CD14-positive monocyte (primary cell): ENCODE data around the gene TEAD1. TPM values are rescaled to one million over a fixed set of nuclear protein-coding genes. Genes with fewer than 3 reads are reported as not detected.

Source experiments
- DNase-seq, 3 donors: peaks; one replicate each; pipeline ENCODE4 v3.0.0-alpha.2; 2011 to 2022
- H2AFZ ChIP-seq: 2 replicates; pipeline ENCODE4 v1.6.0; 2012; ENCODE audit warnings: mild to moderate bottlenecking, low read depth, low read length, inconsistent platforms; ENCODE audit not compliant: insufficient read depth, poor library complexity, severe bottlenecking
- H3K27ac ChIP-seq, 2 donors: 1 replicate in 1 of 2; 2 replicates in 1 of 2; pipeline ENCODE4 v1.5.1; 2012 to 2013; ENCODE audit warnings: low read length in 2 of 2, control low read depth in 1 of 2, inconsistent platforms in 1 of 2, low read depth in 1 of 2, mild to moderate bottlenecking in 1 of 2
- H3K27me3 ChIP-seq, 2 donors: one replicate each; pipeline versions ENCODE4 v1.6.0 to v1.6.1; 2011 to 2013; ENCODE audit warnings: low read length in 2 of 2; ENCODE audit not compliant: control insufficient read depth in 2 of 2, insufficient read depth in 2 of 2
- H3K36me3 ChIP-seq, 2 donors: replicated peaks in 1 of 2; 1 replicate in 1 of 2; 2 replicates in 1 of 2; pipeline versions ENCODE4 v1.5.1 to v1.6.1; 2012 to 2013; ENCODE audit warnings: low read length in 2 of 2, control low read depth in 1 of 2, inconsistent platforms in 1 of 2, mild to moderate bottlenecking in 1 of 2; ENCODE audit not compliant: insufficient read depth in 2 of 2, control insufficient read depth in 1 of 2
- H3K4me1 ChIP-seq, 2 donors: 1 replicate in 1 of 2; 2 replicates in 1 of 2; pipeline versions ENCODE4 v1.5.1 to v1.6.1; 2012 to 2013; ENCODE audit warnings: low read length in 2 of 2, control low read depth in 1 of 2, inconsistent platforms in 1 of 2, mild to moderate bottlenecking in 1 of 2, moderate library complexity in 1 of 2; ENCODE audit not compliant: insufficient read depth in 2 of 2, control insufficient read depth in 1 of 2
- H3K4me2 ChIP-seq: replicated peaks from 2 replicates; pipeline ENCODE3; 2012; ENCODE audit warnings: low read length, moderate library complexity, mild to moderate bottlenecking; ENCODE audit not compliant: poor library complexity, severe bottlenecking; ENCODE audit errors: extremely low read depth
- H3K4me3 ChIP-seq, 3 experiments: fragments of 200-600 bp in 1 of 3; sonication (generic) in 1 of 3; replicated peaks in 1 of 3; 1 replicate in 2 of 3; 2 replicates in 1 of 3; pipeline ENCODE4 v1.5.1; 2011 to 2013; ENCODE audit warnings: low read length in 3 of 3, mild to moderate bottlenecking in 3 of 3, control low read depth in 2 of 3, low read depth in 2 of 3, inconsistent platforms in 1 of 3, moderate library complexity in 1 of 3
- H3K79me2 ChIP-seq: 2 replicates; pipeline ENCODE4 v1.6.0; 2012; ENCODE audit warnings: mild to moderate bottlenecking, control low read depth, inconsistent platforms, low read length, moderate library complexity; ENCODE audit not compliant: insufficient read depth
- H3K9ac ChIP-seq: 2 replicates; pipeline ENCODE4 v1.6.0; 2017; ENCODE audit warnings: low read length, mild to moderate bottlenecking; ENCODE audit not compliant: insufficient read depth, poor library complexity, severe bottlenecking
- H3K9me3 ChIP-seq, 2 donors: replicated peaks in 1 of 2; 1 replicate in 1 of 2; 2 replicates in 1 of 2; pipeline versions ENCODE4 v1.5.1 to v1.6.1; 2012 to 2013; ENCODE audit warnings: low read length in 2 of 2, control low read depth in 1 of 2; ENCODE audit not compliant: control insufficient read depth in 1 of 2, insufficient read depth in 1 of 2
- H4K20me1 ChIP-seq: 2 replicates; pipeline ENCODE4 v1.6.0; 2012; ENCODE audit warnings: mild to moderate bottlenecking, low read length, control low read depth, moderate library complexity; ENCODE audit not compliant: insufficient read depth
- H3K27ac Mint-ChIP-seq, 7 donors: one replicate each; pipeline ENCODE4 v1.8.0; 2020; ENCODE audit warnings: mild to moderate bottlenecking in 7 of 7, mixed read lengths in 7 of 7, moderate library complexity in 6 of 7, inconsistent platforms in 2 of 7
- H3K27me3 Mint-ChIP-seq, 3 donors: one replicate each; pipeline ENCODE4 v1.8.0; 2021 to 2022; ENCODE audit warnings: low read depth in 3 of 3, mild to moderate bottlenecking in 3 of 3, mixed read lengths in 3 of 3, moderate library complexity in 3 of 3, inconsistent platforms in 1 of 3
- H3K36me3 Mint-ChIP-seq, 2 donors: one replicate each; pipeline ENCODE4 v1.8.0; 2020; ENCODE audit warnings: mixed read lengths in 2 of 2, inconsistent platforms in 1 of 2, mild to moderate bottlenecking in 1 of 2
- H3K4me1 Mint-ChIP-seq: one replicate; pipeline ENCODE4 v1.8.0; 2020; ENCODE audit warnings: mild to moderate bottlenecking, mixed read lengths
- H3K4me3 Mint-ChIP-seq, 2 donors: one replicate each; pipeline ENCODE4 v1.8.0; 2020; ENCODE audit warnings: mild to moderate bottlenecking in 2 of 2, mixed read lengths in 2 of 2, moderate library complexity in 1 of 2
- H3K9me3 Mint-ChIP-seq, 7 donors: one replicate each; pipeline ENCODE4 v1.8.0; 2020 to 2022; ENCODE audit warnings: mixed read lengths in 7 of 7, mild to moderate bottlenecking in 6 of 7, moderate library complexity in 6 of 7, inconsistent platforms in 2 of 7
- WGBS: methylation state at CpG from one replicate; pipeline ENCODE4 v1.1.5; 2013; ENCODE audit warnings: missing lambda C conversion rate; ENCODE audit not compliant: insufficient coverage; 5-methylcytosine and 5-hydroxymethylcytosine counted together
- intact Hi-C, 2 donors: fragments of 100-400 bp; cut with micrococcal nuclease; formaldehyde crosslinking; loops; one replicate each; pipeline versions ENCODE4 v1.15.0 to v1.15.1; 2023
- polyA plus RNA-seq, 3 donors: library from polyadenylated mRNA; depleted of rRNA in 1 of 3; unstranded in 2 of 3; stranded (reverse) in 1 of 3; fragments of 300-500 nt in 2 of 3; fragments of >200 nt in 1 of 3; fragmentation: Illumina TruSeq in 2 of 3; gene quantifications; 1 replicate in 2 of 3; 2 replicates in 1 of 3; pipeline ENCODE4 v1.2.3, GENCODE V29; 2012 to 2021
- TF ChIP-seq, protein P1 (sequence below): fragments of 200-600 bp; IDR thresholded peaks from one replicate; pipeline ENCODE4 v1.8.0; 2022; ENCODE audit warnings: antibody characterized with exemption, mild to moderate bottlenecking

Gene TEAD1
- polyA plus RNA-seq, 3 donors, result not detected

DNA sequence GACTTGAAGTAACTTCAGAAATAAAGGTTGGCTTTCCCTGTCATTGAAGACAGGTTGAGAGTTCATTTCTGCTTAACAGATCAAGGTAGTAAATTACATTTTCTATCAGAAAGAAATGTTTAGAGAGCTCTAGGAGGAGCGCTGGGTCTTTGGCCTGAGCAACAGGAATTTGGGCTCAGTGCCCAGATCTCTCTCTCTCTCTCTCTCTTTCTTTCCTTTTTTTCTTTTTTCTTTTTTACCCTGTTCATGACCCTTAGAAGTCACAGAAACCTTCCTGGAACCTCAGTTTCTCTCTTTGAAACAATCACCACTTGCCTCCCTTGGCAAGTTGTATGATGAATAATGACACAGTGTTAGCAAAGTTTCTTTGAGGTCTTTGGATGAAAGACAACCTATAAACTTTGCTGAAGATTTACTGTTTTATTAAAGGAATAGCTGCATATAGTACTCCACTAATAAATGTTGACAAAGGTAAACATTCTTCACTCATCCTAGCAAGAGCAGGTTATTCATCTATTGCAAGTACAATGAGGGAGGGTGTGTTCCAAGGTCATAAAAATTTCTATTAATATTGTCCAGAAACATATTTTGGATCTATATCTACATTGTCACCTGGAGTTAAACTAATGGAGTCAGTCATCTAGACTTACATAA, 299.4 kb downstream of the TEAD1 start:
- H3K9me3 Mint-ChIP-seq, result no peaks in the 10 kb centered on the region
- H3K4me1 ChIP-seq, result peaks cover 8 to 10% of the 10 kb centered on the region in 2 donors
- H3K27me3 ChIP-seq, result no peaks in the 10 kb centered on the region
- H3K9me3 ChIP-seq, result no peaks in the 10 kb centered on the region
- TF ChIP-seq, protein P1, sequence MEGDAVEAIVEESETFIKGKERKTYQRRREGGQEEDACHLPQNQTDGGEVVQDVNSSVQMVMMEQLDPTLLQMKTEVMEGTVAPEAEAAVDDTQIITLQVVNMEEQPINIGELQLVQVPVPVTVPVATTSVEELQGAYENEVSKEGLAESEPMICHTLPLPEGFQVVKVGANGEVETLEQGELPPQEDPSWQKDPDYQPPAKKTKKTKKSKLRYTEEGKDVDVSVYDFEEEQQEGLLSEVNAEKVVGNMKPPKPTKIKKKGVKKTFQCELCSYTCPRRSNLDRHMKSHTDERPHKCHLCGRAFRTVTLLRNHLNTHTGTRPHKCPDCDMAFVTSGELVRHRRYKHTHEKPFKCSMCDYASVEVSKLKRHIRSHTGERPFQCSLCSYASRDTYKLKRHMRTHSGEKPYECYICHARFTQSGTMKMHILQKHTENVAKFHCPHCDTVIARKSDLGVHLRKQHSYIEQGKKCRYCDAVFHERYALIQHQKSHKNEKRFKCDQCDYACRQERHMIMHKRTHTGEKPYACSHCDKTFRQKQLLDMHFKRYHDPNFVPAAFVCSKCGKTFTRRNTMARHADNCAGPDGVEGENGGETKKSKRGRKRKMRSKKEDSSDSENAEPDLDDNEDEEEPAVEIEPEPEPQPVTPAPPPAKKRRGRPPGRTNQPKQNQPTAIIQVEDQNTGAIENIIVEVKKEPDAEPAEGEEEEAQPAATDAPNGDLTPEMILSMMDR, result no peak
- no peaks in the 10 kb centered on the region for H3K79me2 ChIP-seq
- WGBS, result 100% methylated on average over 1 of the region's 1 CpG
- no peak overlapping the region for H3K9ac ChIP-seq
- H3K27ac ChIP-seq, result no peak overlapping the region
- no peaks in the 10 kb centered on the region for H3K4me1 Mint-ChIP-seq
- H3K4me3 ChIP-seq, result no peak overlapping the region
- intact Hi-C loops, result no loop called here
- DNase-seq, result no peak
- no peak overlapping the region for H3K4me3 Mint-ChIP-seq
- H4K20me1 ChIP-seq, result no peaks in the 10 kb centered on the region
- peaks cover 1 to 2% (median 2%) of the 10 kb centered on the region in 3 donors for H3K27me3 Mint-ChIP-seq
- H3K36me3 Mint-ChIP-seq, result no peaks in the 10 kb centered on the region
- H2AFZ ChIP-seq, result no peak overlapping the region
- no peaks in the 10 kb centered on the region for H3K36me3 ChIP-seq
- no peak overlapping the region for H3K27ac Mint-ChIP-seq
- H3K4me2 ChIP-seq, result no peak overlapping the region

DNA sequence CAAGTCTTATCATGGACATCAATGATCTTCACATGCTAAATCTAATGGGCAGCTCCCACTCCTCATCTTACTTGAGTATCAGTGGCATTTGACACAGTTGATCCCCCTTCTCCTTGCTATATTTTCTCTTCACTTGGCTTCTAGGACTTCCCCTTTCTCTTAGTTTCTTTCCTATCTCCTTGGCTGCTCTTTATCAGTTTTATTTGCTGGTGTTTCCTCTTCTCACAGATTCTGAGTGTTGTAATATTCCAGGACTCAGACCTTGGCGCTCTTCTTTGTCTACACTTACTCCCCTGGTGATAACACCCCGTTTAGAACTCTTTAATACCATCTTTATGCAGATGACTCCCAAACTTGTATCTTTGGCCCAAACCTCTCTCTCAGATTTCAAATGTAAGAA, 301.0 kb downstream of the TEAD1 start:
- Mint-ChIP-seq H3K36me3 (no peaks in the 10 kb centered on the region), H3K4me3 (no peak overlapping the region), H3K27me3 (peaks cover 1 to 2% (median 2%) of the 10 kb centered on the region in 3 donors), H3K9me3 (no peaks in the 10 kb centered on the region), H3K27ac (no peak overlapping the region), H3K4me1 (peaks cover 12% of the 10 kb centered on the region)
- Histone ChIP-seq H3K4me1 (peaks cover 11 to 19% of the 10 kb centered on the region in 2 donors), H3K79me2 (no peaks in the 10 kb centered on the region), H4K20me1 (no peaks in the 10 kb centered on the region), H2AFZ (no peak overlapping the region), H3K4me2 (no peak overlapping the region), H3K27me3 (no peaks in the 10 kb centered on the region), H3K36me3 (no peaks in the 10 kb centered on the region), H3K27ac (no peak overlapping the region), H3K9ac (no peak overlapping the region), H3K9me3 (no peaks in the 10 kb centered on the region), H3K4me3 (no peak overlapping the region)
- WGBS, result 0% methylated on average over 2 of the region's 2 CpGs
- no peak for DNase-seq
- TF ChIP-seq, protein P1, result no peak
- intact Hi-C loops, result no loop called here
